Kidney (tissue), 14 donors: Measurements from ENCODE around the gene PON2. TPM values are rescaled to one million over a fixed set of nuclear protein-coding genes. Genes with fewer than 3 reads are reported as not detected.

Experiments used
- DNase-seq, 5 donors: peaks; one replicate each; pipeline ENCODE4 v3.0.0-alpha.2; 2013 to 2020
- FAIRE-seq: peaks from 2 replicates; lab custom pipeline; 2012; peaks lifted over from hg19 to GRCh38; lab: Jason Lieb, UNC
- H3K27ac ChIP-seq, 2 donors: one replicate each; pipeline ENCODE4 v1.7.0; 2013; ENCODE audit warnings: low read depth in 2 of 2, low read length in 2 of 2, inconsistent platforms in 1 of 2
- H3K27me3 ChIP-seq: one replicate; pipeline ENCODE4 v1.7.1; 2013; ENCODE audit warnings: low read length, inconsistent platforms; ENCODE audit not compliant: control insufficient read depth, insufficient read depth
- H3K36me3 ChIP-seq, 3 donors: one replicate each; pipeline versions ENCODE4 v1.7.0 to v1.7.1; 2013; ENCODE audit warnings: low read length in 3 of 3, control low read depth in 1 of 3, inconsistent platforms in 1 of 3; ENCODE audit not compliant: insufficient read depth in 3 of 3, control insufficient read depth in 2 of 3
- H3K4me1 ChIP-seq, 3 donors: one replicate each; pipeline versions ENCODE4 v1.7.0 to v1.7.1; 2013; ENCODE audit warnings: low read length in 3 of 3, inconsistent platforms in 1 of 3, low read depth in 1 of 3; ENCODE audit not compliant: control insufficient read depth in 2 of 3, insufficient read depth in 2 of 3
- H3K4me3 ChIP-seq, 3 donors: one replicate each; pipeline versions ENCODE4 v1.7.0 to v1.8.1; 2013; ENCODE audit warnings: low read length in 3 of 3, control low read depth in 1 of 3, inconsistent platforms in 1 of 3
- H3K9ac ChIP-seq, 3 donors: one replicate each; pipeline versions ENCODE4 v1.7.0 to v1.7.1; 2013; ENCODE audit warnings: low read length in 3 of 3, control low read depth in 1 of 3, inconsistent platforms in 1 of 3
- H3K9me3 ChIP-seq, 3 donors: one replicate each; pipeline versions ENCODE4 v1.7.0 to v1.7.1; 2013; ENCODE audit warnings: low read length in 3 of 3, control low read depth in 1 of 3, inconsistent platforms in 1 of 3; ENCODE audit not compliant: control insufficient read depth in 2 of 3, insufficient read depth in 1 of 3
- CTCF ChIP-seq: IDR thresholded peaks from 3 replicates; pipeline ENCODE4 v1.5.1; 2012; ENCODE audit warnings: mild to moderate bottlenecking, moderate library complexity, borderline replicate concordance; ENCODE audit not compliant: insufficient read depth; ENCODE audit errors: extremely low read depth
- intact Hi-C: fragments of 100-400 bp; cut with DNase I; formaldehyde crosslinking; loops from one replicate; pipeline ENCODE4 v1.11.1; 2022
- polyA plus RNA-seq: library from polyadenylated mRNA; stranded (reverse); fragments of 350-450 nt; fragmentation: Illumina TruSeq; extraction: RNeasy Lipid Tissue Mini Kit (QIAGEN cat#74804); gene quantifications from one replicate; pipeline ENCODE4 v1.2.3, GENCODE V29; 2014; ENCODE audit warnings: low read depth, low replicate concordance; ENCODE audit not compliant: insufficient read depth
- total RNA-seq: library from RNA; stranded (reverse); fragmentation: NEBNext Ultra II Directional; extraction: Animal tissue kit (Norgen Biotek cat#: 25700); gene quantifications from one replicate; pipeline ENCODE4 v1.2.1, GENCODE V29; 2021
- donor health status: control.
- donor health status: control.
- donor health status: control.
- donor health status: control.
- donor health status: control.
- donor health status: DM: yes; HTN: yes; CAD: no.
- donor health status: Normal renal cell carcinoma (clear cell type).

The PON2 gene
- total and polyA plus RNA-seq, 2 donors from 2014 or later: 61.8 to 191 TPM

- no peak for TF ChIP-seq CTCF
- Histone ChIP-seq H3K9me3 (no peaks in the 10 kb centered on the region), H3K4me1 (peaks cover 0 to 7% (median 0%) of the 10 kb centered on the region in 3 donors), H3K27ac (no peak overlapping the region), H3K4me3 (no peak overlapping the region), H3K36me3 (peaks cover 0 to 4% (median 0%) of the 10 kb centered on the region in 3 donors), H3K27me3 (no peaks in the 10 kb centered on the region), H3K9ac (no peak overlapping the region)
- intact Hi-C loops: no loop called here
- no peak for DNase-seq
- no peak for FAIRE-seq
Observed at GRCh38 chr7:95421847-95422444, 12.9 kb downstream of the PON2 start.

- no peak overlapping the region for H3K27ac ChIP-seq
- TF ChIP-seq CTCF: no peak
- no peaks in the 10 kb centered on the region for H3K27me3 ChIP-seq
- H3K36me3 ChIP-seq: peaks cover 0 to 4% (median 0%) of the 10 kb centered on the region in 3 donors
- H3K4me1 ChIP-seq: peaks cover 0 to 7% (median 0%) of the 10 kb centered on the region in 3 donors
- DNase-seq (peak in 4 of 5 donors; percentile 55 to 91 (median 79)), FAIRE-seq (no peak)
- no peak overlapping the region for H3K9ac ChIP-seq
- intact Hi-C loops: no loop called here
- H3K9me3 ChIP-seq: no peaks in the 10 kb centered on the region
- H3K4me3 ChIP-seq: no peak overlapping the region
Observed at GRCh38 chr7:95421000-95421846, 13.6 kb downstream of the PON2 start.

- Histone ChIP-seq H3K27me3 (no peaks in the 10 kb centered on the region), H3K4me1 (no peaks in the 10 kb centered on the region), H3K9ac (no peak overlapping the region), H3K4me3 (no peak overlapping the region), H3K9me3 (no peaks in the 10 kb centered on the region), H3K27ac (no peak overlapping the region), H3K36me3 (peaks cover 2 to 9% (median 8%) of the 10 kb centered on the region in 3 donors)
- DNase-seq: no peak
- TF ChIP-seq CTCF: no peak
- intact Hi-C loops: no loop called here
- no peak for FAIRE-seq
Observed at GRCh38 chr7:95412075-95412474, 22.8 kb downstream of the PON2 start.
